ENCODE results near the gene MT4.

The MT4 gene

GRCh38 chr16:56605475-56605874 is 40.6 kb downstream of the MT4 start:
- DNase-seq (ENCODE audit: low spot score): no peak

- DNase-seq (ENCODE audit: low spot score): no peak
Measured at GRCh38 chr16:56606071-56606475, 41.2 kb downstream of the MT4 start.

GRCh38 chr16:56606476-56607108 is 41.7 kb downstream of the MT4 start:
- no peak for DNase-seq (ENCODE audit: low spot score)

GRCh38 chr16:56607109-56607618 is 42.3 kb downstream of the MT4 start:
- no peak for DNase-seq (ENCODE audit: low spot score)

GRCh38 chr16:56607675-56608042 is 42.8 kb downstream of the MT4 start:
- DNase-seq (ENCODE audit: low spot score): no peak

- peak; percentile 85 for DNase-seq (ENCODE audit: low spot score)
Measured at GRCh38 chr16:56608043-56608875, 43.4 kb downstream of the MT4 start, which contains the start of gene MT2A. Gene MT2A (plus strand): TSS chr16:56608584. CDS start chr16:56608656, 72 bp downstream.

- no peak for DNase-seq (ENCODE audit: low spot score)
Measured at GRCh38 chr16:56608876-56609462, 44.1 kb downstream of the MT4 start.

GRCh38 chr16:56609463-56609921 is 44.6 kb downstream of the MT4 start:
- peak; percentile 73 for DNase-seq (ENCODE audit: low spot score)

GRCh38 chr16:56610017-56610608 is 45.2 kb downstream of the MT4 start:
- DNase-seq (ENCODE audit: low spot score): peak; percentile 57

- DNase-seq (ENCODE audit: low spot score): peak; percentile 23
Measured at GRCh38 chr16:56610609-56611111, 45.8 kb downstream of the MT4 start.

GRCh38 chr16:56611281-56611833 is 46.5 kb downstream of the MT4 start:
- DNase-seq (ENCODE audit: low spot score): no peak

- no peak for DNase-seq (ENCODE audit: low spot score)
Measured at GRCh38 chr16:56613706-56614105, 48.8 kb downstream of the MT4 start.

- no peak for DNase-seq (ENCODE audit: low spot score)
Measured at GRCh38 chr16:56614549-56614991, 49.7 kb downstream of the MT4 start.

GRCh38 chr16:56615353-56615752 is 50.5 kb downstream of the MT4 start:
- no peak for DNase-seq (ENCODE audit: low spot score)

GRCh38 chr16:56616608-56617211 is 51.8 kb downstream of the MT4 start:
- DNase-seq (ENCODE audit: low spot score): no peak

GRCh38 chr16:56617212-56618085 is 52.6 kb downstream of the MT4 start:
- peak; percentile 43 for DNase-seq (ENCODE audit: low spot score)

- DNase-seq (ENCODE audit: low spot score): no peak
Measured at GRCh38 chr16:56618138-56618537, 53.3 kb downstream of the MT4 start.

Measured in CD4-positive, alpha-beta T cell treated with Interleukin-2 at 100 ng/mL for 4 hours (primary cell).